SU-DHL-6 (cell line): ENCODE results near the gene ZNF814.
A peak's percentile ranks its signal among the peaks of the same experiment; 100 is the strongest.
"Not testable (repeated sequence)": the region's sequence is repeated elsewhere in the genome, so short reads cannot be mapped to it uniquely, and the experiment has no call there.

Experiments
- H2AFZ ChIP-seq: fragments of 200-600 bp; sonication (generic); 2 replicates; pipeline ENCODE4 v1.6.1; 2014; ENCODE audit warnings: low read depth, mild to moderate bottlenecking, moderate library complexity, mixed read lengths, antibody characterized with exemption, low read length; ENCODE audit not compliant: severe bottlenecking
- H3F3A ChIP-seq: fragments of 200-600 bp; shearing (Covaris generic); 2 replicates; pipeline ENCODE4 v1.6.0; 2016; ENCODE audit warnings: antibody characterized with exemption, mild to moderate bottlenecking; ENCODE audit not compliant: insufficient read depth
- H3K27ac ChIP-seq: fragments of 200-600 bp; sonication (generic); 2 replicates; pipeline ENCODE4 v1.5.1; 2016; ENCODE audit warnings: low read depth, mild to moderate bottlenecking, low read length, moderate library complexity, mixed read lengths
- H3K27me3 ChIP-seq: fragments of 200-600 bp; sonication (generic), shearing (Covaris generic); 2 replicates; pipeline ENCODE4 v1.6.0; 2014; ENCODE audit warnings: mild to moderate bottlenecking, low read length
- H3K36me3 ChIP-seq: fragments of 200-600 bp; sonication (generic); 2 replicates; pipeline ENCODE4 v1.6.1; 2014; ENCODE audit warnings: mild to moderate bottlenecking, low read length, mixed read lengths
- H3K4me2 ChIP-seq: fragments of 300-600, 200-600 bp; shearing (Covaris generic), sonication (generic); 2 replicates; pipeline ENCODE4 v1.6.0; 2014; ENCODE audit warnings: low read length, low read depth, mild to moderate bottlenecking; ENCODE audit not compliant: poor library complexity, severe bottlenecking
- H3K4me3 ChIP-seq: fragments of 200-600 bp; sonication (generic); 2 replicates; pipeline ENCODE4 v1.5.1; 2014; ENCODE audit warnings: antibody characterized with exemption, low read length, mild to moderate bottlenecking, mixed read lengths; ENCODE audit not compliant: insufficient read depth, poor library complexity, severe bottlenecking
- H3K79me2 ChIP-seq: fragments of 200-600 bp; sonication (generic); 2 replicates; pipeline ENCODE4 v1.6.1; 2014; ENCODE audit warnings: mild to moderate bottlenecking, low read length, moderate library complexity; ENCODE audit not compliant: insufficient read depth
- H3K9ac ChIP-seq: fragments of 200-600 bp; sonication (generic); 2 replicates; pipeline ENCODE4 v1.7.0; 2014; ENCODE audit warnings: mild to moderate bottlenecking, low read length
- H3K9me2 ChIP-seq: fragments of 200-600 bp; sonication (generic); replicated peaks from 2 replicates; pipeline ENCODE4 v1.6.1; 2014; ENCODE audit warnings: low read length; ENCODE audit not compliant: insufficient read depth
- H3K9me3 ChIP-seq: fragments of 200-600 bp; sonication (generic); 2 replicates; pipeline ENCODE4 v1.6.1; 2014; ENCODE audit warnings: low read length, mixed read lengths; ENCODE audit not compliant: insufficient read depth
- H4K20me1 ChIP-seq: fragments of 200-600 bp; sonication (generic); 2 replicates; pipeline ENCODE4 v1.6.1; 2014; ENCODE audit warnings: low read depth, mild to moderate bottlenecking, antibody characterized with exemption, low read length, moderate library complexity, mixed read lengths
- CTCF ChIP-seq: fragments of 200-600 bp; sonication (generic); IDR thresholded peaks from one replicate; pipeline ENCODE4 v1.5.1; 2017; ENCODE audit warnings: antibody characterized with exemption, mild to moderate bottlenecking, low read length, moderate library complexity; ENCODE audit not compliant: insufficient read depth, poor library complexity, severe bottlenecking
- EZH2phosphoT487 ChIP-seq: fragments of 200-600 bp; sonication (generic), shearing (Covaris generic); conservative IDR thresholded peaks from 2 replicates; pipeline ENCODE4 v1.6.1; 2018; ENCODE audit warnings: mild to moderate bottlenecking, antibody characterized with exemption, low read length, moderate library complexity, mixed read lengths

ZNF814 gene

GRCh38 chr19:57886046-57886445 lies 2.8 kb downstream of the ZNF814 start:
- no peak for TF ChIP-seq EZH2phosphoT487
- TF ChIP-seq CTCF = no peak
- H3K9me3 ChIP-seq = no peaks in the 10 kb centered on the region
- peaks cover 3% of the 10 kb centered on the region; the same call in 1 of the 2 replicates for H4K20me1 ChIP-seq
- H3K9ac ChIP-seq = no peak overlapping the region
- no peak overlapping the region for H3K27ac ChIP-seq
- no peak overlapping the region for H2AFZ ChIP-seq
- no peaks in the 10 kb centered on the region for H3K9me2 ChIP-seq
- H3K36me3 ChIP-seq = peaks cover 3% of the 10 kb centered on the region; the same call in 1 of the 2 replicates
- H3K79me2 ChIP-seq = peaks cover 66% of the 10 kb centered on the region
- no peaks in the 10 kb centered on the region for H3K27me3 ChIP-seq
- no peaks in the 10 kb centered on the region for H3F3A ChIP-seq
- peak overlapping the region; percentile 8 for H3K4me2 ChIP-seq
- H3K4me3 ChIP-seq = no peak overlapping the region

GRCh38 chr19:57873883-57874799 lies 14.7 kb downstream of the ZNF814 start:
- not testable (repeated sequence) for H3K27me3 ChIP-seq, H3K4me3 ChIP-seq, H4K20me1 ChIP-seq, H3K27ac ChIP-seq, H3K9me2 ChIP-seq, H3K9me3 ChIP-seq, H2AFZ ChIP-seq, H3K4me2 ChIP-seq, H3K9ac ChIP-seq
- peaks cover 22% of the 10 kb centered on the region; the same call in 1 of the 2 replicates for H3K79me2 ChIP-seq
- H3F3A ChIP-seq = 0 out of 2 replicates have a peak, but pooled peaks cover 13% of the 10 kb centered on the region
- peaks cover 26% of the 10 kb centered on the region for H3K36me3 ChIP-seq

DNA sequence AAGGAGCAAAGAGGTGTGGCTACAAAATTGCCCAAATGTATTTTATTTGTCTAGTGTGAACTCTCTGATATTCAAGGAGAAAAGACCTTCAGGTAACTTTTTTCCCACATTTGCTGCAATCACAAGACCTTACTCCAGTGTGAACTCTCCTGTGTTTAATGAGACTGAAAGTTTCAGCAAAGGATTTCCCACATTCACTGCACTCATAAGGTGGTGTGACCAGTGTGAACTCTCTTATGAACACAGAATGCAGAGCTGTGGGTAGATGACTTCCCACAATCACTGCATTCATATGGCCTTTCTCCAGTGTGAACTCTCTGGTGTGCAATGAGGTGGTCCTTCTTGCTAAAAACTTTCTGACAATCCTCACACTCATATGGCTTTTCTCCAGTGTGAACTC lies 16.4 kb downstream of the ZNF814 start:
- Histone ChIP-seq H3K36me3 (peaks cover 24% of the 10 kb centered on the region), H3K9ac (no peak overlapping the region), H3F3A (0 out of 2 replicates have a peak, but pooled peaks cover 13% of the 10 kb centered on the region)

More for the DNA sequence above, 16.4 kb downstream of the ZNF814 start:
- TF ChIP-seq EZH2phosphoT487 (no peak), CTCF (no peak)
- Histone ChIP-seq H4K20me1 (no peaks in the 10 kb centered on the region), H3K27me3 (no peaks in the 10 kb centered on the region), H3K4me3 (no peak overlapping the region), H3K4me2 (no peak overlapping the region), H3K79me2 (peaks cover 9% of the 10 kb centered on the region; the same call in 1 of the 2 replicates), H2AFZ (no peak overlapping the region), H3K9me2 (no peaks in the 10 kb centered on the region), H3K9me3 (peaks cover 7% of the 10 kb centered on the region; the same call in 1 of the 2 replicates), H3K27ac (no peak overlapping the region)
